ENCODE measurements around the gene GFER.
"Not testable (repeated sequence)": the region's sequence is repeated elsewhere in the genome, so short reads cannot be mapped to it uniquely, and the experiment has no call there.

Gene GFER

DNA sequence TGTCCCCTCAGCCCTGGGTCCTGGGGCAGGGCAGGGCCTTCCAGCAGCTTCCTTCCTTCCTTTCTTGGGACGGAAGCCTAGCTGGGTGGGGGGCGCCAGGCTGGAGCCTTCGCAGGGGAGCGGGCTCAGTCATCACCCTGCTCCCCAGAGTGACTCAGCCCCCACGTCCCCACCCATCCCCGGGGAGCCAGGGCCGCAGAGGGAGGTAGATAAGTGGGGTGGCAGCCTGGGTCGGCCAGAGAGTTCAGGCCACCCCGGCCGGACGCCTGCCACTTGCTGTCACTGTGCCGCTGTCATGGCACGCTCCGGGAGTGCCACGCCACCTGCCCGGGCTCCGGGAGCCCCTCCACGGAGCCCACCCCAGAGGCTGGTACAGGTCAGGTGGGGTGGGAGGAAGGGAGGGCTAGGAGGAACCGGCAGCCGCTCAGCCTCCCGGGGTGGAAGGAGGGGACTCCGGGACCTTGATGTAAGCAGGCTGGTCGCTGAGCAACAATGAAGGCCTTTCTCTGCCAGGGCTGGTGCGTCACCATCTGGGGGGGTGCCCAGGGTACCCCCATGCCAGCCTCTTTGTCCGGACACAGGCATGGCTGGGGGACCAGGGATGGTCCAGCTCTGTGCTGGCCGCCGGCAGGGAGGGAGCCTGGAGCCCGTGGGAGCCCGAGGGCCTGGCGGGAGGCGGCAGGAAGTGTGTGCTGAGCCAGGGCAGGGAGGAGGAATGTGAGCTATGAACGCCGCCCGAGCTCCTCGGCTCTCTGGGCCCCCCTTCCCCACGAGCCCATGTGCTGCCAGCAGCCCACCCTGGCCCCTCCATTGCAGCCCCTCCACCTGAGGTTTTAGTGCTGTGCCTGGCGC, 49.3 kb downstream of the GFER start:
- Mint-ChIP-seq H3K36me3 (ENCODE audit: low read depth) (peaks cover 4% of the 10 kb centered on the region), H3K9me3 (no peaks in the 10 kb centered on the region), H3K27me3 (ENCODE audit: low read depth) (peaks cover 3% of the 10 kb centered on the region), H3K4me3 (peak overlapping the region; percentile 35 to 56 (median 45)), H3K4me1 (peaks cover 23% of the 10 kb centered on the region), H3K27ac (peak overlapping the region; percentile 86 to 93 (median 91))
- TF ChIP-seq, protein P1, sequence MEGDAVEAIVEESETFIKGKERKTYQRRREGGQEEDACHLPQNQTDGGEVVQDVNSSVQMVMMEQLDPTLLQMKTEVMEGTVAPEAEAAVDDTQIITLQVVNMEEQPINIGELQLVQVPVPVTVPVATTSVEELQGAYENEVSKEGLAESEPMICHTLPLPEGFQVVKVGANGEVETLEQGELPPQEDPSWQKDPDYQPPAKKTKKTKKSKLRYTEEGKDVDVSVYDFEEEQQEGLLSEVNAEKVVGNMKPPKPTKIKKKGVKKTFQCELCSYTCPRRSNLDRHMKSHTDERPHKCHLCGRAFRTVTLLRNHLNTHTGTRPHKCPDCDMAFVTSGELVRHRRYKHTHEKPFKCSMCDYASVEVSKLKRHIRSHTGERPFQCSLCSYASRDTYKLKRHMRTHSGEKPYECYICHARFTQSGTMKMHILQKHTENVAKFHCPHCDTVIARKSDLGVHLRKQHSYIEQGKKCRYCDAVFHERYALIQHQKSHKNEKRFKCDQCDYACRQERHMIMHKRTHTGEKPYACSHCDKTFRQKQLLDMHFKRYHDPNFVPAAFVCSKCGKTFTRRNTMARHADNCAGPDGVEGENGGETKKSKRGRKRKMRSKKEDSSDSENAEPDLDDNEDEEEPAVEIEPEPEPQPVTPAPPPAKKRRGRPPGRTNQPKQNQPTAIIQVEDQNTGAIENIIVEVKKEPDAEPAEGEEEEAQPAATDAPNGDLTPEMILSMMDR (IDR thresholded peaks at IDR 0.05; ENCODE audit: unreplicated experiment in 3 of 3): no peak

DNA sequence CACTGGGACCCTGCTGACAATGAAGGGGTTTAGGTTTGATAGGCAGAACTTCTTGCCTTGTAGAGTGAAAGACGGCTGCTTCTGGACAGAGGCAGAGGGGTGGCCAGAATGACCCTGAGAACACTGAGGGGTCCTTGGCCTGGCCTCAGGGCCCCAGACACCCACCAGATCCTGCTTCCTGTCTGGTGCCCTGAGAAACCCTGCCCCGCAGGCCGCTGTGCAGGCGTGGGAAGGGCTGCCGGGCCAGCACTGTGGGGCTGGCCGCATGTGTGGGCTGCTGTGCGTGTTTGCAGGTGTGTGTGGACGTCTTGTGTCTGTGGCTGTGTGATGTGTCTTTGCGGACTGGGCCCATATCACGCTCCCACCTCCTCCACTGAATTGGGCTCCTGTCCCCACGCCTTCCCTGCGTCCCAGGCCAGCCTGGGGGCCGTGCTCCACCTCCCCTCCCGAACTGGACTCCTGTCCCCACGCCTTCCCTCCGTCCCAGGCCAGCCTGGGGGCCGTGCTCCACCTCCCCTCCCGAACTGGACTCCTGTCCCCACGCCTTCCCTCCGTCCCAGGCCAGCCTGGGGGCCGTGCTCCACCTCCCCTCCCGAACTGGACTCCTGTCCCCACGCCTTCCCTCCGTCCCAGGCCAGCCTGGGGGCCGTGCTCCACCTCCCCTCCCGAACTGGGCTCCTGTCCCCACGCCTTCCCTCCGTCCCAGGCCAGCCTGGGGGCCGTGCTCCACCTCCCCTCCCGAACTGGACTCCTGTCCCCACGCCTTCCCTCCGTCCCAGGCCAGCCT, 50.1 kb downstream of the GFER start:
- Mint-ChIP-seq H3K4me1 (peaks cover 29% of the 10 kb centered on the region), H3K4me3 (peak overlapping the region; percentile 35 to 56 (median 45)), H3K27ac (peak overlapping the region; percentile 86 to 93 (median 91))
- not testable (repeated sequence) for H3K36me3 Mint-ChIP-seq (ENCODE audit: low read depth); H3K9me3 Mint-ChIP-seq; H3K27me3 Mint-ChIP-seq (ENCODE audit: low read depth)

DNA sequence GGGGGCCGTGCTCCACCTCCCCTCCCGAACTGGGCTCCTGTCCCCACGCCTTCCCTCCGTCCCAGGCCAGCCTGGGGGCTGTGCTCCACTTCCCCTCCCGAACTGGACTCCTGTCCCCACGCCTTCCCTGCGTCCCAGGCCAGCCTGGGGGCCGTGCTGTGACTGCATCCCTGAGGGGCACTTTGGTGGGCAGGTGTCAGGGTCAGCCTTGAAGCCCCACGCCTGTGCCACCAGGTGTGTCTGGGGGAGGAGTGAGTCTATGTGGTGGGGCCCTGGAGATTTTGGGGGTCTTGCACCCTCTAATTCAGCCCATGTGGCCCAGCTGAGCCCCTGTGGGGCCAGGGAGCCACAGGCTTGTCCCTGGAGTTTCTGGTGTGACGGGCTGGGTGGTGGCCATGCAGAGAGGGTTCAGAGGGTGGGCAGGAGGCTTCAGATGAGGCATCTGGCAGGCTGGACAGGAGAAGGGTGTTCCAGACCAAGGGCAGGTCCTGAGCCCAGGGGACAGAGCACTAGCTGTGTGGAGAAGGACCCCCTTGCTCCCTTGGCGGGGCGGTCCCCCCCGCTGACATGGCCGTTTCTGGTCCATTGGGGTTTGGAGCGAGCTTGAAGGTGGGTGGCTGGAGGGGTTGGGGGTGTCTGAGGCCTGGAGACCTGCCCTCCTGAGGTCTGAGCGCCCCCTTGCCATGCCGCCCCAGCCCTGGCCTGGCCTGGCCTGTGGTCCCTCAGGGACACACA, 50.9 kb downstream of the GFER start:
- Mint-ChIP-seq H3K27me3 (ENCODE audit: low read depth) (peaks cover 3% of the 10 kb centered on the region), H3K27ac (peak overlapping the region; percentile 78 to 100 (median 94)), H3K36me3 (ENCODE audit: low read depth) (no peaks in the 10 kb centered on the region), H3K9me3 (no peaks in the 10 kb centered on the region), H3K4me1 (peaks cover 32% of the 10 kb centered on the region), H3K4me3 (peak overlapping the region in 2 of 3 experiments; percentile 15 to 32)
- TF ChIP-seq, protein P1 (IDR thresholded peaks at IDR 0.05; ENCODE audit: unreplicated experiment in 3 of 3): no peak

DNA sequence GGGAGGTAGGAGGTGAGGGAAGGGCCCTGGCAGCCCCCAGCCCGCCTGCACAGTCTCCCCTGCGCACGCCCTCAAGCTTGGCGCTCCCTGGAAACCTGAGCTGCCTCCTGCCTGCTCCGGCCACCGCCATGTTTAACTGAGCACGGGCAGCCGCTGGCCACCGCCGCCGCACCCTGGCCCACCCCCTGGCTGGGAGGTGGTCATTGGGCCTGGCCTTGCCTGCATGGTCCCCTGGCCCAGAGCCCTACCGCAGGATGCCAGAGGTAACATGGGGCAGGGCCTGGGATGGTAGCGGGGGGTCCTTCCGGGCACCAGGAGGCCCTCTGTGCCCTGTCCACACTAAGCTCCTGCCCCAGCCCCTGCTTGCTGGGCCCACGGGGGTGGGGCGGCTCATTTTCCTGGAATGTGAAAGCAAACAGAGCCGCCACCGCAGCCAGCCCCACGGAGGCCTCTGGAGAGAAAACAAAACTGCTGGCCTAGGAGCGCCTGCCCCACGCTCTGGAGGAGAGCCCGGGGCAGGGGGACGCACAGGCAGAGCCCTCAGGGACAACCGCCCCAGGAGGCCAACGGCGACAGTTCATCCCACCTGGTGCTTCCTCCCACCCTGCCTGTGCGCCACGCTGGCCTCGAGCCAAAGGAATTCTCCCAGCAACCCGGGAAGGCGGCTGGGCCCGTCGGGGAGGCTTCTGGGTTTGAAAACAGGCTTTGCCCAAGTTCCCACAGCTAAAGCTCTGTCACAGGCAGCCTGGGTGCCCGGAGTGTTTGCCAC, 51.6 kb downstream of the GFER start:
- TF ChIP-seq, protein P1 (IDR thresholded peaks at IDR 0.05; ENCODE audit: unreplicated experiment in 3 of 3): no peak
- Mint-ChIP-seq H3K4me3 (peak overlapping the region in 1 of 3 experiments; percentile 6), H3K27me3 (ENCODE audit: low read depth) (peaks cover 1% of the 10 kb centered on the region), H3K4me1 (peaks cover 31% of the 10 kb centered on the region), H3K9me3 (no peaks in the 10 kb centered on the region), H3K36me3 (ENCODE audit: low read depth) (no peaks in the 10 kb centered on the region), H3K27ac (peak overlapping the region; percentile 76 to 100 (median 78))

DNA sequence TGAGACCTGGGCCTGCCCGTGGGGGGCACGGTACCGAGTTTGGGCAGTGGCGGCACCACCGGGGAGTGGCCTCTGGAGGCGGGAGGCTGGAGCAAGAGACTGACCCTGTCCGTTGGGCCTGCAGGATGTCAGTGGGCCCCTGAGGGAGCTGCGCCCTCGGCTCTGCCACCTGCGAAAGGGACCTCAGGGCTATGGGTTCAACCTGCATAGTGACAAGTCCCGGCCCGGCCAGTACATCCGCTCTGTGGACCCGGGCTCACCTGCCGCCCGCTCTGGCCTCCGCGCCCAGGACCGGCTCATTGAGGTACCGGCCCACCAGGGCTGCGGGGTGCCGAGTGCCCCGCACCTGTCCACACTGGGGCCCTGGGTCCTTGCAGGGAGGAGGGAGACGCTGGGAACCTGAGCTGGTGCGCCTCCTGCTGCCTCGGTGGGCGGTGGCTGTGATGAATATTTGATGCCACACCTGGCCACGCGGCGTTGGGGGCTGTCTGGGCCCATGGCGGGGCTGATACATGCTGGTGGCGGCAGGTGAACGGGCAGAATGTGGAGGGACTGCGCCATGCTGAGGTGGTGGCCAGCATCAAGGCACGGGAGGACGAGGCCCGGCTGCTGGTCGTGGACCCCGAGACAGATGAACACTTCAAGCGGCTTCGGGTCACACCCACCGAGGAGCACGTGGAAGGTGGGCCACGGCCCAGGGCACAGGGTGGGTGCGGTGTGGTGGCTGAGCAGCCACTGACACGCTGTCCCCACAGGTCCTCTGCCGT, 52.4 kb downstream of the GFER start:
- Mint-ChIP-seq H3K27me3 (ENCODE audit: low read depth) (no peaks in the 10 kb centered on the region), H3K36me3 (ENCODE audit: low read depth) (no peaks in the 10 kb centered on the region), H3K27ac (peak overlapping the region; percentile 40 to 100 (median 71)), H3K4me3 (no peak overlapping the region), H3K9me3 (no peaks in the 10 kb centered on the region), H3K4me1 (peaks cover 31% of the 10 kb centered on the region)
- TF ChIP-seq, protein P1 (IDR thresholded peaks at IDR 0.05; ENCODE audit: unreplicated experiment in 3 of 3): no peak
